Germinal center (tissue), 1 donor: ENCODE measurements around the gene NAA38.

ENCODE experiments used
- DNase-seq: peaks from one replicate; pipeline ENCODE4 v3.0.0; 2012; ENCODE audit warnings: mixed read lengths, low spot score

Gene NAA38

GRCh38 chr17:7856811-7857712 is at the start of gene NAA38:
Gene NAA38, minus strand, starts transcription at chr17:7857559. Its CDS starts 96 bp downstream, at chr17:7857463.
- DNase-seq = peak; percentile 88

GRCh38 chr17:7903154-7904103 is 46.1 kb upstream of the NAA38 start:
- DNase-seq = no peak

GRCh38 chr17:7897773-7898172 is 40.4 kb upstream of the NAA38 start:
- no peak for DNase-seq

- DNase-seq = no peak
These were observed 39.7 kb upstream of the NAA38 start for GRCh38 chr17:7897090-7897489.

- no peak for DNase-seq
These were observed 37.5 kb upstream of the NAA38 start for GRCh38 chr17:7894866-7895265.

GRCh38 chr17:7894226-7894625 is 36.9 kb upstream of the NAA38 start:
- DNase-seq = no peak

GRCh38 chr17:7893187-7893880 is 36.0 kb upstream of the NAA38 start:
- no peak for DNase-seq

GRCh38 chr17:7889166-7889955 is 32.0 kb upstream of the NAA38 start:
- no peak for DNase-seq

- DNase-seq = no peak
These were observed 31.0 kb upstream of the NAA38 start, which contains the start of gene CHD3 for GRCh38 chr17:7888184-7888920. Gene CHD3, plus strand, starts transcription at chr17:7888789. Its CDS starts 212 bp downstream, at chr17:7889001.

- DNase-seq = peak; percentile 88
These were observed 30.3 kb upstream of the NAA38 start for GRCh38 chr17:7887482-7888183.

- DNase-seq = no peak
These were observed 29.7 kb upstream of the NAA38 start for GRCh38 chr17:7887038-7887481.

- DNase-seq = peak; percentile 51
These were observed 29.1 kb upstream of the NAA38 start for GRCh38 chr17:7886227-7887037.

GRCh38 chr17:7885367-7886226 is 28.2 kb upstream of the NAA38 start:
- peak; percentile 66 for DNase-seq

GRCh38 chr17:7884581-7885366 is 27.4 kb upstream of the NAA38 start:
- DNase-seq = peak; percentile 55

- DNase-seq = peak; percentile 48
These were observed 26.5 kb upstream of the NAA38 start for GRCh38 chr17:7883781-7884386.

- no peak for DNase-seq
These were observed 25.3 kb upstream of the NAA38 start for GRCh38 chr17:7882629-7883028.

- DNase-seq = no peak
These were observed 24.7 kb upstream of the NAA38 start for GRCh38 chr17:7882068-7882467.
